HEK293T (cell line): ENCODE results near the gene DUSP10.

ENCODE experiments used
- ARNT ChIP-seq: fragments of 450-650 bp; IDR thresholded peaks from 2 replicates; pipeline ENCODE4 v1.6.1; 2017; ENCODE audit warnings: mild to moderate bottlenecking
- BHLHE40 ChIP-seq: fragments of 450-650 bp; IDR thresholded peaks from 2 replicates; pipeline ENCODE4 v1.6.1; 2016; ENCODE audit warnings: mild to moderate bottlenecking, moderate library complexity, borderline replicate concordance
- ELF4 ChIP-seq: fragments of 450-650 bp; IDR thresholded peaks from 2 replicates; pipeline ENCODE4 v1.6.1; 2017; ENCODE audit warnings: antibody characterized with exemption
- FOXA1 ChIP-seq: fragments of 450-650 bp; IDR thresholded peaks from 2 replicates; pipeline ENCODE4 v1.6.1; 2016; ENCODE audit warnings: mild to moderate bottlenecking
- FOXM1 ChIP-seq: fragments of 450-650 bp; IDR thresholded peaks from 2 replicates; pipeline ENCODE4 v1.6.1; 2017; ENCODE audit warnings: mild to moderate bottlenecking, borderline replicate concordance
- HDGF ChIP-seq: fragments of 450-650 bp; IDR thresholded peaks from 2 replicates; pipeline ENCODE4 v1.6.1; 2017; ENCODE audit warnings: antibody characterized with exemption, borderline replicate concordance
- L3MBTL2 ChIP-seq: fragments of 450-650 bp; conservative IDR thresholded peaks from 2 replicates; pipeline ENCODE4 v1.6.1; 2016; ENCODE audit warnings: mild to moderate bottlenecking
- NFRKB ChIP-seq: fragments of 450-650 bp; IDR thresholded peaks from 2 replicates; pipeline ENCODE4 v1.6.1; 2016; ENCODE audit warnings: mild to moderate bottlenecking, moderate library complexity
- PKNOX1 ChIP-seq: fragments of 450-650 bp; IDR thresholded peaks from 2 replicates; pipeline ENCODE4 v1.6.1; 2016
- SP1 ChIP-seq: fragments of 450-650 bp; IDR thresholded peaks from 2 replicates; pipeline ENCODE4 v1.6.1; 2017
- SUZ12 ChIP-seq: fragments of 450-650 bp; IDR thresholded peaks from 2 replicates; pipeline ENCODE4 v1.6.1; 2016; ENCODE audit warnings: mild to moderate bottlenecking
- ZNF384 ChIP-seq: fragments of 450-650 bp; IDR thresholded peaks from 2 replicates; pipeline ENCODE4 v1.6.1; 2016

- no peak for TF ChIP-seq BHLHE40
- TF ChIP-seq SP1: no peak
- no peak for TF ChIP-seq ZNF384
- TF ChIP-seq SUZ12: no peak
- no peak for TF ChIP-seq NFRKB
- TF ChIP-seq ARNT: no peak
- peak; percentile 81 for TF ChIP-seq L3MBTL2
- TF ChIP-seq ELF4: 0 out of 2 replicates have a peak, but pooled peaks have one; percentile 32
- no peak for TF ChIP-seq FOXA1
- TF ChIP-seq FOXM1: no peak
- TF ChIP-seq PKNOX1: no peak
- TF ChIP-seq HDGF: no peak
These were observed 896 bp upstream of the DUSP10 start for GRCh38 chr1:221742555-221743415.
